Suppressor macrophage treated with lipopolysaccharide for 1 hour (primary cell): ENCODE results near the gene PRDM15.
"Not testable (repeated sequence)": the region's sequence is repeated elsewhere in the genome, so short reads cannot be mapped to it uniquely, and the experiment has no call there.

ENCODE experiments used
- DNase-seq, 3 donors: peaks; one replicate each; pipeline ENCODE4 v3.0.0-alpha.2; 2020 to 2022

PRDM15 gene

GRCh38 chr21:41801321-41802197 is 77.6 kb downstream of the PRDM15 start:
- DNase-seq = peak in 1 of 3 donors; percentile 21

- no peak for DNase-seq
These were observed 78.5 kb downstream of the PRDM15 start for GRCh38 chr21:41800425-41801320.

GRCh38 chr21:41799763-41800162 is 79.4 kb downstream of the PRDM15 start:
- no peak for DNase-seq

- DNase-seq = no peak
These were observed 80.8 kb downstream of the PRDM15 start for GRCh38 chr21:41798326-41798725.

- no peak for DNase-seq
These were observed 82.6 kb downstream of the PRDM15 start for GRCh38 chr21:41796476-41797080.

GRCh38 chr21:41795726-41796125 is 83.4 kb downstream of the PRDM15 start:
- no peak for DNase-seq

- DNase-seq = no peak
These were observed 84.5 kb downstream of the PRDM15 start for GRCh38 chr21:41794600-41794999.

GRCh38 chr21:41792711-41793110 is 86.4 kb downstream of the PRDM15 start:
- DNase-seq = no peak

- DNase-seq = no peak
These were observed 92.6 kb downstream of the PRDM15 start for GRCh38 chr21:41786509-41786987.

GRCh38 chr21:41785262-41785661 is 93.9 kb downstream of the PRDM15 start:
- not testable (repeated sequence) for DNase-seq

- DNase-seq = no peak
These were observed 94.6 kb downstream of the PRDM15 start for GRCh38 chr21:41784456-41785102.

- no peak for DNase-seq
These were observed 95.5 kb downstream of the PRDM15 start for GRCh38 chr21:41783476-41784180.

GRCh38 chr21:41781050-41781410 is 98.1 kb downstream of the PRDM15 start:
- DNase-seq = no peak

- no peak for DNase-seq
These were observed 98.7 kb downstream of the PRDM15 start for GRCh38 chr21:41780337-41781049.

- no peak for DNase-seq
These were observed 99.5 kb downstream of the PRDM15 start for GRCh38 chr21:41779659-41780058.

GRCh38 chr21:41778930-41779600 is 100.1 kb downstream of the PRDM15 start:
- no peak for DNase-seq

GRCh38 chr21:41777951-41778815 is 101.0 kb downstream of the PRDM15 start:
- DNase-seq = peak; percentile 72 to 85 (median 81)

- no peak for DNase-seq
These were observed 102.4 kb downstream of the PRDM15 start for GRCh38 chr21:41776778-41777177.

- no peak for DNase-seq
These were observed 104.0 kb downstream of the PRDM15 start for GRCh38 chr21:41775149-41775472.
